Measurements from ENCODE around the gene ZBED6.
"Not testable (repeated sequence)": the region's sequence is repeated elsewhere in the genome, so short reads cannot be mapped to it uniquely, and the experiment has no call there.

ZBED6 gene

DNA sequence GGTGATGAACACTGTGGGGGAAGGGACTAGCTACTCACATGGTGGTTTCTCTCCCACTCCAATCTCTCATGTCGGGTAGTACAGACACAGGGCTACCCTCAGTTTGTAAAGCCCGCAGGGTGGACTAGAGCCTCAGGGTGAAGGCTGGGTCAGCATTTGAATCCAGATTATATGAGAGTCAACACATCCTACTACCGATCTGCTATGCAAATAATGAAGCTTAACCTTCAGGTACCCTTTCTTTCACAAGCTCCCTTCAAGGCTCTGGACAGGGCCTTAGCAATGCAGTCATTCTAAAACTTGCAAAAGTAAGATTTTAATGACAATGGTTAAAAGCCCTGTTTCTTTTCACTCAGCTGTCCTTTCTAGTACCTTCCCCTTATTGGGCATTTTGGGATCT, 5.5 kb upstream of the ZBED6 start:
- DNase-seq, result no peak

DNA sequence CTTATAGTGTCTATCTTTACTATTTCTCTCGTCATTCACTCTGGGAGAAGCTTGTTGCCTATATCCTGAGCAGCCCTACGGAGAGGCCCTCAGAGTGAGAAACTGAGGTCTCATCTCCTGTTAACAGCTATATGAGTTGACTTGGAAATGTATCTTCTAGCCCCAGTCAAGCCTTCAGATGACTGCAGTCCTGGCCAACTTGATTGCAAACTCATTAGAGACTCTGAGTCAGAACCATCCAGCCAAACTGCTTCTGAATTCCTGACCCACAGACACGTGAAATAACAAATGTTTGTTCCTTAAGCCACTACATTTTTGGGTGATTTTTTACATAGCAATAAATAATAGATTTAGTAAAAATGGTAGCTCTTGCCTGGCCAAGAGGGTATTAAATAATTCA, 3.9 kb upstream of the ZBED6 start:
- DNase-seq, result no peak

DNA sequence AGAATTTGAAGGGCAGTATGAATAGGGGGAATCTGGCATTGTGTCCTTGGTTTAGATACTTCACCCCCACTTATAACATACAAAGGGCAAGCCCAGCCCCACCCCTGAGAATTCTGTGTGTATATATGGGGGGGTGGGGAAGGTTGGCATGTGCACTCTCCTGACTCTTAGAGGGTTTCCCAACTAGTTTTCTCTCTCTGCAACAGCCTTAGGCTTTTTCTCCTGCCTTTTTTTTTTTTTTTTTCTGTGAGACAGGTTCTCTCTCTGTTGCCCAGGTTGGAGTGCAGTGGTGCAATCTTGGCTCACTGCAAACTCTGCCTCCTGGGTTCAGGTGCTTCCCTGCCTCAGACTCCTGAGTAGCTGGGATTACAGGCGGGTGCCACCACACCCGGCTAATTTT, 2.9 kb upstream of the ZBED6 start:
- DNase-seq, result no peak

DNA sequence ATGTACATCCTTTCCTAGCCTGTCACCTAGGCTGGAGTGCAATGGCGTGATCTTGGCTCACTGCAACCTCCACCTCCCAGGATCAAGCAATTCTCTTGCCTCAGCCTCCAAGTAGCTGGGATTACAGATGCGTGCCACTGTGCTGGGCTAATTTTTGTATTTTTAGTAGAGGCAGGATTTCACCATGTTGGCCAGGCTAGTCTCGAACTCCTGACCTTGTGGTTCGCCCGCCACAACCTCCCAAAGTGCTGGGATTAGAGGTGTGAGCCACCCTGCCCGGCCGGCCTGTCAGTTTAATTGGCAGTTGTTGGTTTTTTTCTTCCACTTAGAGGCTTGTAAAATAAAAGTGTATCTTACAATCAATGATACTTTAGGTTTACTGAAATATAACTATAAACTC, 1.9 kb upstream of the ZBED6 start:
- not testable (repeated sequence) for DNase-seq

DNA sequence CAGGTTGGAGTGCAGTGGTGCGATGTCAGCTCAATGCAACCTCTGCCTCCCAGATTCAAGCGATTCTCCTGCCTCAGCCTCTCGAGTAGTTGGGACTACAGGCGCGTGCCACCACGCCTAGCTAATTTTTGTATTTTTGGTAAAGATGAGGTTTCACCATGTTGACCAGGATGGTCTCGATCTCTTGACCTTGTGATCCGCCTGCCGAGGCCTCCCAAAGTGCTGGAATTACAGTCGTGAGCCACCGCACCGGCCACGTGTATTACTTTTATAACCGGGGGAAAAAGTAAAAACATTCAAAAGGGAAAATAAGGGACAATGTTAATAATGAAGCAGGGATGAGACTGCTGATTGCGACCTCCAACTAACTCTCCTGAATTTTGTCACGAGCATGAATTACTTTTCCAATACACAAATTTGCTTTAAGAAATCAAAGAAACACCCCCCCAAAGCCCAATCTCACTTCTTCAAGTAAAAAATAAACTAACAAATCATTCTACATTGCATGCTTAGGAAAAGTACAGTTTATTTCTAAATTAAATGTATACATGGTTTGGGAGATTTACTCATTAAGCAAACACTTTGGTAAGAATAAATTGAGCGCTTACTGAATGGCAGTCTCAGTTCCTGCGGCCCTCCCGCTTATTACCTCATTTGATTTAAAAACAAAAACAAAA, 521 bp upstream of the ZBED6 start:
- DNase-seq, result no peak

DNA sequence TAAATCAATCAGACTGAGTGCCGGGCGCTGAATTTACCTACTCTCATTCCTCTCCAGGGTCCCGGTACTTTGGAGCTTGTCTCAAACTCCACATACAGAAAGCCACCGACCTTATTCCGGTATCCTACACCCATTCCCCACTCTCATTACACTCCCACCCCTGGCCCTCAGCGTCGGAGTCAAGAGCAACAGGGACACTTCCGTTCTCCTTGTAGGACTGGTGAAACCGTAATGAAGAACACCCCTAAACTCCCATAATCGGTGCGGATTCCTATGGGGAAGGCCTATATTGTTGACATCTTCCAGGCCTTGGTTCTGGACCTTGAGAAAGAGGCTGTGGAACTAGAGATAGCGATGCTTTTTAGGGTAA, 798 bp downstream of the ZBED6 start:
- DNase-seq, result peak; percentile 58

DNA sequence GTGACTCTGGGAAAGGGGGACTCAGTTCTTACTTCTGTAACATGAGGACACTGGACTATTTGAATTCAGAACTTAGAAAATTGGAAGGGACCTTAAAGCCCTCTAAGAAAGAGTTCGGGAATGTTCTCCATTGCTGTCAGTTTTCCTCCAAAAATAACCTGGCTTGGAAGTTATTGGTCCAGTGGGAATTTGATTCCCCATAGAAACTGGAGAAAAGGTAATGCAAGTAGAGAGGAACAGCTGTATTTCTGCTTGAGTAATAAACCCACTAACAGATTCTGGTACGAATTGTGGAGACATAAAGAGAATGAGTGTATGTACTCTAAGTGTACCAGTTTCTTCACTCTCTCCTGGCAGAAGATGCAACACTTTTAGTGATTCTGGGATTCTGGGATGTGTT, 1.8 kb downstream of the ZBED6 start:
- no peak for DNase-seq

DNA sequence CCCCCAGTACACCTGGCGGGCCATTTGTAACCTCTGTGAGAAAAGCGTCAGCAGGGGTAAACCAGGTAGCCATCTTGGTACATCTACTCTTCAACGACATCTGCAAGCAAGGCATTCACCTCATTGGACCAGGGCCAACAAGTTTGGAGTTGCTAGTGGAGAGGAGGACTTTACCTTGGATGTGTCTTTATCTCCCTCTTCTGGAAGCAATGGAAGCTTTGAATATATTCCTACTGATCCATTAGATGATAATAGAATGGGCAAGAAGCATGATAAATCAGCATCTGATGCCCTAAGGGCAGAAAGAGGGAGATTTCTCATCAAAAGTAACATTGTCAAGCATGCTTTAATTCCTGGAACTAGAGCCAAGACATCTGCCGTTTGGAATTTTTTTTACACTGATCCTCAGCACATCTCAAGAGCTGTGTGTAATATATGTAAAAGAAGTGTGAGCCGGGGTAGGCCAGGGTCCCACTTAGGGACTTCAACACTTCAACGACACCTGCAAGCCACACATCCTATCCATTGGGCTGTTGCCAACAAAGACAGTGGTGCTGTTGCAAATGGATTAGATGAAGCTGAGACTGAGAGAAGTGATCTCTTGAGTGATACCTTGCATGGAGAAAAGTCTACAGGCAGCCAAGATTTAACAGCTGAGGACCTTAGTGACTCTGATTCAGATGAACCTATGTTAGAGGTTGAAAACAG, 2.7 kb downstream of the ZBED6 start:
- DNase-seq, result no peak

DNA sequence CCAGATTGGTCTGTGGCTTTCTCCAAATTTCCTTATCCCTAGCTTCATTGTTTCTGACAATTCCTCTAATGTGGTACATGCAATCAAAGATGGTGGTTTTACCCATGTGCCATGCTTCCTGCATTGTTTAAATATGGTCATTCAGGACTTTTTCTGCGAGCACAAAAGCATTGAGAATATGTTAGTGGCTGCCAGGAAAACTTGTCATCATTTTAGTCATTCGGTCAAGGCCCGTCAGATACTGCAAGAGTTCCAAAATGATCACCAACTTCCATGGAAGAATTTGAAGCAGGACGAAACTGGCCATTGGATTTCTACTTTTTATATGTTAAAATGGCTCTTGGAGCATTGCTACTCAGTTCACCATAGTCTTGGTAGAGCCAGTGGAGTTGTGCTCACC, 3.7 kb downstream of the ZBED6 start:
- no peak for DNase-seq

DNA sequence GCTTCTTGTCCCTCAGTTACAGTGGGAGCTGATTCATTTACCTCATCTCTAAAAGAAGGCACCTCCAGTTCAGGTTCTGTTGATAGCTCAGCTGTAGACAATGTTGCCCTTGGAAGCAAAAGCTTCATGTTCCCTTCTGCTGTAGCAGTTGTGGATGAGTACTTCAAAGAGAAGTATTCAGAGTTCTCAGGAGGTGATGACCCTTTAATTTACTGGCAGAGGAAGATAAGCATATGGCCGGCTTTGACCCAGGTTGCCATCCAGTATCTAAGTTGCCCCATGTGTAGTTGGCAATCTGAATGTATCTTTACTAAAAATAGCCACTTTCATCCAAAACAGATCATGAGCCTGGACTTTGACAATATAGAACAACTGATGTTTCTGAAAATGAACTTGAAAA, 4.5 kb downstream of the ZBED6 start:
- DNase-seq, result no peak

DNA sequence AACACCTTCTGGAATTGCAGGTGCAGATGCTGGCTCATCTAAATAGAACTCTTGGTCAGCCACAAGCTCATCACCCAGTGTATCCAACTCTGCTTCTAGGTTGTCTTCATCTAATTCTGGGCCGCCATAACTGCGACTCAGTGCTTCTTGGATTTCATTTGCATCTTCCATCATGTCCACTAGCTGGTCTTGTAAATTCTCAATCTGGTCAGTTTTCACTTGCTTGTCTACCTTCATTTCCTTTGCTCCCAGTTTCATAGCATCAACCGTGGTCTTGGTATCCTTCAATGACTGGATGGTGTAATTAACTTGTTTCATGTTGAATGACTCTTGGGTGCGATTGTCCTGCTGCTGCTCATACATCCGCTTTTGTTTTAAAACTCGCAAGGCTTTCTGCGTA, 10.3 kb downstream of the ZBED6 start:
- DNase-seq, result no peak

DNA sequence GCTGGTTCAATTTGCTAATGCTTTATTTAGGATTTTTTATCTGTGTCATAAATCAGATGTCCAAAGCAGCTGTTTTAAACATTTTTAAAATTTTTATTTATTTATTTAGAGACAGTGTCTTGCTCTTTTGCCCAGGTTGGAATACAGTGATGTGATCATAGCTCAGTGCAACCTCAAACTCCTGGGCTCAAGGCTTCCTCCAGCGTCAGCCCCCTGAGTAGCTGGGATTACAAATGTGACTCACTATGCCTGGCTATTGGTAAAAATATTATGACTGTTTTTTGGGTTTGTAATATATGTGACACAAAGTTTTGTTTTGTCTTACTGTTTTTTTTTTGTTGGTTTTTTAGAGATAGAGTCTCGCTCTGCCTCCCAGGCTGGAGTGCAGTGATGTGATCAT, 11.8 kb downstream of the ZBED6 start:
- DNase-seq, result no peak

DNA sequence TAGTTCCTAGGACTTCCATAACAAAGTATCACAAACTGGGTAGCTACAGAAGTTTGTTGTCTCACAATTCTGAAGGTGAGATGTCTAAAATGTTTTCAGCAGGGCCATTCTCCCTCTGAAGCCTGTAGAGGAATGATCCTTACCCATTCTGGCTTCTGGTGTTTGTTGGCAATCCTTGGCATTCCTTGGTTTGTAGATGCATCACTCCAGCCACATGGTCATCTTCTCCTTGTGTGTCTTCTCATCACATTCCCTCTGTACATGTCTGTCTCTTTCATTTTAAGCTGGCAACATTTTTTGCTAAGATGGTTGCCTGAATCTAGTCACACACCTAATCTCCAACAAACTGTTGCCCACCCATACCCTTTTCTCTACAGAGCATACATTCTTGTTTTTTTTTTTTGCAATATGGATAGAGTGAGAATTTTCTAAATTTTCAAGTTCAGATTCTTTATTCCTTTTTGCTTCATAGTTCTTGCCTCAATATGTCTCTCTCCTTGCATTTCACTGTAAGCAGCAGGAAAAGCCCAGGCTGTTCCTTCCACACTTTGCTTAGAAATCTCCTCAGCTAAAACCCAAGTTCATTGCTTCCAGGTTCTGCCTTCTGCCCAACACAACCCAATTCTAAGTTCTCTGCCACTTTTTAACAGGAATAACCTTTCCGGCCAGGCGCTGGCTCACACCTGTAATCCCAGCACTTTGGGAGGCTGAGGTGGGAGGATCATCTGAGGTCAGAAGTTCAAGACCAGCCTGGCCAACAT, 18.3 kb downstream of the ZBED6 start:
- no peak for DNase-seq

DNA sequence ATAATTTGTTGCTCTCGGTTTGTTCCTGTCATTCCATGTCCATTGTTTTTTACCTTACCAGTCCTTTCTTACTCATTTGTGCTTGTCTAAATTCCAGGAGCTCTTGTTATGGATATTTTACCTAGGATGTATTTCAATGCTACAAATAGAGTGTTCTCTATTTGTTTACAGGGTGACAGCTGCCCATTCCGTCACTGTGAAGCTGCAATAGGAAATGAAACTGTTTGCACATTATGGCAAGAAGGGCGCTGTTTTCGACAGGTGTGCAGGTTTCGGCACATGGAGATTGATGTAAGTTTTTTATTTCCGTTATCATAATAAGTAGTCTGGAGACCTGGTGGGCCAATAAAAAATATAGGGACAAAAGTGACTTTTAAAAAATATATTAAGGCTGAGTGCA, 23.0 kb downstream of the ZBED6 start:
- DNase-seq, result no peak

DNA sequence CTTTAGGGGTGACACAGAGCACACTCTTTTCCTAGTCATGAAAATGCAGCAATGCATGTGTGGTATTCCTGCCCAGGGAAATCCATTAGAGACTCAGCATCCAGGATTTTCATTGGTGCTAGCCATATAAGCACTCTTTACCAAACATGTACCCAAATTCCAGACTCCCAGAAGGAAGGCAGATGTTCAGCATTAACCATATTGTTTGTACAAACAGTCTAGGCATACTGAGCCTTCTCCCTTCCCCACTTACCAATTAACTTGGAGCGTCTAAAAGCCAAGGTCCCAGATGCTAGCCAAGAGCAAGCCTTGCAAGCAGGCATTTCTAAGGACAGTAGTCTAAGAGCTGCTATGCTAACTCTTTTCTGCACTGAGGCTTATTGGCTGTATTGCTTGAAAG, 27.9 kb downstream of the ZBED6 start:
- DNase-seq, result no peak

DNA sequence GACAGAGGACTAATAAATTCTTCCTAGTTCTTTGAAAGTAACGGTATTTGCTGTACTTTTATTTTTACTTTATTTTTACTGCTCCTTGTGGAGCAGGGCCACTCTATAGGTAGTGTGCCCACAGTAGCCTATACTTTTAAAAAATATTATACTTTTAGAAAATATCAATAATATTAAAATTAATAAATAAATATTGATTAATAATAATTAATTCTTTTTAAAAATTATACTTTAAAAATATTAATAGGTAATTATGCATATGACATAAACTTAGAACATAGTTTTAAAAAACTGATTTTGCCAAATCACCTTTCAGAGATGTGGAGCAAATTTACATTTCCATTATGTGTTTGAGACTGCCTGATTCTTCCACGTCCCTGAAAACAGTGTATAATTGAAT, 30.8 kb downstream of the ZBED6 start:
- no peak for DNase-seq

DNA sequence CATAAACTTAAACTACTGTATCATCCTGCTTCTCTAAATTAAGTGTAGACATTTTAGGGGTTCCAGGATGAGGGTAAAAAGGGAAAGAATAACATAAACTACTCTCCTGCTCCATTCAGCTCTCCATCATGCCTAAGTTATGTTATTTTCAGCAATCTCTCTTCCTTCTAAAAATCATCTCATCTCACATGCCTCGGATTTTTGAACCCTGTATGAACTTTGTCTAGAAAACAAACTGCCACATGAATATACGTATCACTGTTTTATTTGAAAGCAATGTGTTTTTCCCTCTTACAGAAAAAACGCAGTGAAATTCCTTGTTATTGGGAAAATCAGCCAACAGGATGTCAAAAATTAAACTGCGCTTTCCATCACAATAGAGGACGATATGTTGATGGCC, 32.6 kb downstream of the ZBED6 start:
- DNase-seq, result no peak

DNA sequence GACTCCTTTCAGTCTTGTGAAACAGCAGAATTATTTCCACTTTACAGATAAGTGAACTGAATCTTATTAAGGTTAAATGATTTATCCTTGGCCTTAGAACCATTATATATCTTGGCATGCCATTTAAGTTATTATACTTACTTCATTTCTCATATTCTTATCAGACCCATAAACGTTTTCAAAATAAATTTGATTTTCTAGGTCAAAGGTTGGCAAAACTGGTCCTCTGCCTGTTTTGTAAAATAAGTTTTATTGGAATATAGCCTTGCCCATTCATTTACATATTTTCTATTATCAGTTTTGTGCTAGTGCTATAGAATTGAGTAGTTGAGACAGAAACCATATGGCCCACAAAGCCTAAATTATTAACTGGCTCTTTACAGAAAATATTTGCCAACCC, 33.1 kb downstream of the ZBED6 start:
- DNase-seq, result no peak

DNA sequence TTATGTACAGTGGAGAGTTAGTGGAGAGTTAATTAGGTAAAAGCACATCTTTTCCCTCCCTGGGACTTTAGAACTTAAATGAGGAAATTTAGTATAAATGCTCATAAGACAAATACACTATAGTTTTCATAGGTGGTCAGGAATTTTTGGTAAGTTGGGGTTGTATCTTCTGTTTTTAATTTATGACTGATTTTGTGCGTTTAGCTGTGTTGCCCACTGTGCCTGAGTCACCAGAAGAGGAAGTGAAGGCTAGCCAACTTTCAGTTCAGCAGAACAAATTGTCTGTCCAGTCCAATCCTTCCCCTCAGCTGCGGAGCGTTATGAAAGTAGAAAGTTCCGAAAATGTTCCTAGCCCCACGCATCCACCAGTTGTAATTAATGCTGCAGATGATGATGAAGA, 33.8 kb downstream of the ZBED6 start:
- DNase-seq, result peak; percentile 59

DNA sequence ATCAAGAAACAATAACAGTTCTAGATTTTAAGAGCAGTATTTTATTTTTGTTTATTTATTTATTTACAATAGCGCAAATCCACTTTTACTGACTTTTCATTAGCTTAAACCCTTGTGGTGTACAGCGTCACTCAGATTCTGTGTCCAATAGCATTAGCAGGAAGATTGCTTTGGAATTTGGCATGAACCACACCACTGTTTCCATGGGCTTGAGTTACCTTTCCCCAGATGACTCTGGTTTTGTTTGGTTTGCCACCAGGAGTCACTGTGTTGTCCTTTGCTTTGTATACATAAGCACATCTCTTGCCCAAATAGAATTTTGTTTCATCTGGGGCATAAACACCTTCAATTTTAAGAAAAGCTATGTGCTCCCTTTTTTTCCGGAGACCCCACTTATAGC, 40.1 kb downstream of the ZBED6 start:
- no peak for DNase-seq

DNA sequence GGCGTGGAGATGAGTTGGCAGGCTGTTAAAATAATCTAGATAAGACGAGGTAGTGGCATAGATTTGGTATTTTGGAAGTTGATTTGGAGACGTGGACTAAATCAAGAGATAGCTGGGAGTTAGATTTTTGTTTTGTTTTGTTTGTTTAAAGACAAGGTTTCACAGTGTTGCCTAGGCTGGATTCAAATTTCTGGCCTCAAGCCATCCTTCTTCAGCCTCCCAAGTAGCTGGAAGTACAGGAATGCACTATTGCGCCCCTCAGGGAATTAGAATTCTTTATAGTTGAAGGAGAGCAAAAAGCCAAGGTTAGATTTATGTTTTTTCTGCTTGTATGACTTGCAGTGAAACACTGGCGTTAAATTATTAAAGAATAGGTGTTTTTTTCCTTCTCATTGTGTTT, 43.7 kb downstream of the ZBED6 start:
- no peak for DNase-seq

DNA sequence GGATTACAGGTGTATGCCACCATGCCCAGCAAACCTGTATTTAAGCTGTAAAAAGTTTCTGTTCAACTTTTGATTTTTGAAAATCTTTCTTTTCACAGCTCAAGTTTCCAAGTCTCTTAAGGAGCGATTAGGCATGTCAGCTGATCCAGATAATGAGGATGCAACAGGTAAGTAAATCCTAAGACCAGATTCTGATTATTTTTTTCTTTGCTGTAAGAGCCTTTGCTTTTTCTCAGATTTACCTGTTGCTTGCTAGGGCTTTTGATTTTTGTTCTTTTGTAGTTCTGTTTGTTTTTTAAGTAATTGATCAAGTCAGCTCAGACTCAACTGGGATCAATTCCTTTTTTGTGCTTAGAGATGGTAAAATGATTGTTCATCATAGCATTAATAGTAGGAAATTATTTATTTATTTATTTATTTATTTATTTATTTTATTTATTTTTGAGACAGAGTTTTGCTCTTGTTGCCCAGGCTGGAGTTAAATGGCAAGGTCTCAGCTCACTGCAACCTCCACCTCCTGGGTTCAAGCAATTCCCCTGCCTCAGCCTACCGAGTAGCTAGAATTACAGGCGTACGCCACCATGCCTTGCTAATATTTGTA, 44.9 kb downstream of the ZBED6 start:
- no peak for DNase-seq

DNA sequence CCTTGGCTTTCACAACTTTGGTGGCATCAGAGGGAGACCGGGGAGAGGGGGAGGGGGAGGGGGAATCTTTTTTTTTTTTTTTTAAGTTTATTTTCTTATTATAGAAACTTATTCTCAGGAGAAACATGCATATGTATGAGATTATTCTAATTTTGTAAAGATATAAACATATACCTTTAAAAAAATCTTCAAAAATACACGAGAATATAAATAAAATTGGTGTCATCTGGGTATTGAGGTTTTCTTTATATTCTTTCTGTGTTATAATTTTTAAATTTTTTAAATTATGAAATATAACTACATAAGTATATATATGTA, 47.1 kb downstream of the ZBED6 start:
- no peak for DNase-seq

DNA sequence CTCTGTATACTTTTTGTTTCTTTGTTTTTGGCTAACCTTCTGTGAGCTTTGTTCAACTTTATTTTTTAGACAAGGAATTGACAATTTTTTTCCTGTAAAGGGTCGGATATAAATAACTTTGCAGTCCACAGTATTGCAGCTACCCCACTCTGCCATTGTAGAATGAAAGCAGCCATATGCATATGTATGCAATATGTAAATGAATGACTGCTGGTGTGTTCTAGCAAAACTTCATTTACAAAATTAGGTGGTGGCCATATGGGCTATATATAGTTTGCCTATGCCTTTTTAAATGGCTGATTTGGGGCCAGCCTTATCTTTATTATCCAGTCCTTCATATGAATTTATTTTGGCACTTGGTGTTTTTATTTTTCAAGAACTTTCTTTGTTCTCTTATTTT, 48.0 kb downstream of the ZBED6 start:
- DNase-seq, result no peak

All from suppressor macrophage treated with lipopolysaccharide for 4 hours (primary cell).